Mucosa of descending colon (tissue), 3 donors: ENCODE measurements around the gene C19orf33. TPM values are rescaled to one million over a fixed set of nuclear protein-coding genes. Genes with fewer than 3 reads are reported as not detected.

Source experiments
- ATAC-seq: fragments of 200-7000 bp; cut with Tn5 transposase; one replicate; pipeline ENCODE4 v1.9.1; 2020; ENCODE audit warnings: mild to moderate bottlenecking, moderate library complexity
- DNase-seq, 3 donors: peaks; one replicate each; pipeline ENCODE4 v3.0.0-alpha.2; 2020
- H3K36me3 ChIP-seq: fragments of 200-600 bp; one replicate; pipeline ENCODE4 v1.8.0; 2021; ENCODE audit warnings: low read depth, mild to moderate bottlenecking
- H3K4me1 ChIP-seq: fragments of 200-600 bp; one replicate; pipeline ENCODE4 v1.8.0; 2021; ENCODE audit warnings: low read depth, mild to moderate bottlenecking
- H3K4me3 ChIP-seq: fragments of 200-600 bp; one replicate; pipeline ENCODE4 v1.8.0; 2021; ENCODE audit warnings: mild to moderate bottlenecking
- H3K9me3 ChIP-seq: fragments of 200-600 bp; one replicate; pipeline ENCODE4 v1.8.0; 2021; ENCODE audit warnings: mild to moderate bottlenecking
- intact Hi-C, 2 donors: fragments of 100-400 bp; cut with DNase I in 1 of 2; cut with micrococcal nuclease in 1 of 2; formaldehyde crosslinking; loops; one replicate each; pipeline versions ENCODE4 v1.11.0 to v1.11.1; 2022; cut with DNase I, micrococcal nuclease
- total RNA-seq, 3 donors: library from RNA; stranded (reverse); fragmentation: NEBNext Ultra II Directional in 2 of 3; extraction: Animal tissue kit (Norgen Biotek cat#: 25700) in 2 of 3; gene quantifications; one replicate each; pipeline versions ENCODE4 v1.2.1 to v1.2.4, GENCODE V29; 2021 to 2023
- TF ChIP-seq, protein P1 (sequence below): fragments of 200-600 bp; IDR thresholded peaks from one replicate; pipeline ENCODE4 v1.8.0; 2022; ENCODE audit warnings: antibody characterized with exemption, mild to moderate bottlenecking
- donor health status: DM: no; HTN: no; CAD: no; lungs with moderate emphysema.
- donor health status: DM: no; HTN: no; CAD: no.
- donor health status: DM: no; HTN: yes; CAD: no.

C19orf33 gene
- total RNA-seq, 3 donors from 2014 or later = 82.5 to 310 (median 235) TPM

DNA sequence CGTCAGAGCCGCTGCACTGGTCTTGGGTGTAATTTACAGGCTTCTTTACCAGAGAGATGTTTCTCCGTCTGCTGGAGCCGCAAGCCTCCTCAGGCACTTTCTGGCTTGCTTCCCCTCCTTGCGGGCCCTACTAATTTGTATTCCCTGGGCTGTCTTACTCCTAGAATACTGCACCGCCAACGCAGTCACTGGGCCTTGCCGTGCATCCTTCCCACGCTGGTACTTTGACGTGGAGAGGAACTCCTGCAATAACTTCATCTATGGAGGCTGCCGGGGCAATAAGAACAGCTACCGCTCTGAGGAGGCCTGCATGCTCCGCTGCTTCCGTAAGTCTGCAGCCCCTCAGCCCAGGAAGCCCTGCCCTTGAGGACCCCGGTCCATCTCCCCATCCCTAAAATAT, 14.1 kb upstream of the C19orf33 start:
- Histone ChIP-seq H3K36me3 (no peaks in the 10 kb centered on the region), H3K9me3 (no peaks in the 10 kb centered on the region), H3K4me3 (no peak overlapping the region), H3K4me1 (no peaks in the 10 kb centered on the region)
- no peak for ATAC-seq
- TF ChIP-seq, protein P1, sequence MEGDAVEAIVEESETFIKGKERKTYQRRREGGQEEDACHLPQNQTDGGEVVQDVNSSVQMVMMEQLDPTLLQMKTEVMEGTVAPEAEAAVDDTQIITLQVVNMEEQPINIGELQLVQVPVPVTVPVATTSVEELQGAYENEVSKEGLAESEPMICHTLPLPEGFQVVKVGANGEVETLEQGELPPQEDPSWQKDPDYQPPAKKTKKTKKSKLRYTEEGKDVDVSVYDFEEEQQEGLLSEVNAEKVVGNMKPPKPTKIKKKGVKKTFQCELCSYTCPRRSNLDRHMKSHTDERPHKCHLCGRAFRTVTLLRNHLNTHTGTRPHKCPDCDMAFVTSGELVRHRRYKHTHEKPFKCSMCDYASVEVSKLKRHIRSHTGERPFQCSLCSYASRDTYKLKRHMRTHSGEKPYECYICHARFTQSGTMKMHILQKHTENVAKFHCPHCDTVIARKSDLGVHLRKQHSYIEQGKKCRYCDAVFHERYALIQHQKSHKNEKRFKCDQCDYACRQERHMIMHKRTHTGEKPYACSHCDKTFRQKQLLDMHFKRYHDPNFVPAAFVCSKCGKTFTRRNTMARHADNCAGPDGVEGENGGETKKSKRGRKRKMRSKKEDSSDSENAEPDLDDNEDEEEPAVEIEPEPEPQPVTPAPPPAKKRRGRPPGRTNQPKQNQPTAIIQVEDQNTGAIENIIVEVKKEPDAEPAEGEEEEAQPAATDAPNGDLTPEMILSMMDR = no peak
- intact Hi-C loops = no loop called here
- no peak for DNase-seq

DNA sequence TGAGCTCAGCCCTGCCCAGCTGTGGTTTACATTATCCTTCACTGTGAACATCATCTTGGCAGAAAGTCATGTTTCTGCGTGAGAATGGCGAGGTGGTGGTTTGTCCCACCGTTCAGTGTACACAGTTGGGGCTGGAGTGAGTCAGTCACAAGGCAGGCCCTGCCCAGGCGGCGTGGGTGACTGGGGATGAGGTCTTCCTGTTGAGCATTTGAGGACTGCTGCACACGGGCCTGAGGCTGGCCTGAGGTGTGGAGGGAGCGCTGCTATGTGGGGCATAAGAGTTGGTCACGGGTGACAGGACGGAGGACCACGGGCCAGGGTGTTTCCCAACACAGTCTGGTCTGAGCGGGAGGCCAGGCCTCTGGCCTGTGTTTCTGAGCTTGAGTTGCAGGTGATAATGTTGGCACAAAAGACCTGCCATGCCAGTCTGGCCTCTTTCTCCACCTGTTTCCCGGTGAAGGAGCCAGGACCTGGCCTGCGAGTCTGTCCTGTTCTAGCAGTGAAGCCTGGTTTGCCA, 13.4 kb upstream of the C19orf33 start:
- no peaks in the 10 kb centered on the region for H3K9me3 ChIP-seq
- peak; percentile 55 for ATAC-seq
- no peak for DNase-seq
- TF ChIP-seq, protein P1 = no peak
- intact Hi-C loops = no loop called here
- no peaks in the 10 kb centered on the region for H3K4me1 ChIP-seq
- no peaks in the 10 kb centered on the region for H3K36me3 ChIP-seq
- no peak overlapping the region for H3K4me3 ChIP-seq

DNA sequence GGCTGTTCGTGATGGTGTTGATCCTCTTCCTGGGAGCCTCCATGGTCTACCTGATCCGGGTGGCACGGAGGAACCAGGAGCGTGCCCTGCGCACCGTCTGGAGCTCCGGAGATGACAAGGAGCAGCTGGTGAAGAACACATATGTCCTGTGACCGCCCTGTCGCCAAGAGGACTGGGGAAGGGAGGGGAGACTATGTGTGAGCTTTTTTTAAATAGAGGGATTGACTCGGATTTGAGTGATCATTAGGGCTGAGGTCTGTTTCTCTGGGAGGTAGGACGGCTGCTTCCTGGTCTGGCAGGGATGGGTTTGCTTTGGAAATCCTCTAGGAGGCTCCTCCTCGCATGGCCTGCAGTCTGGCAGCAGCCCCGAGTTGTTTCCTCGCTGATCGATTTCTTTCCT, 12.2 kb upstream of the C19orf33 start:
- no peaks in the 10 kb centered on the region for H3K4me1 ChIP-seq
- H3K4me3 ChIP-seq = no peak overlapping the region
- TF ChIP-seq, protein P1 = no peak
- no peaks in the 10 kb centered on the region for H3K9me3 ChIP-seq
- DNase-seq (no peak), ATAC-seq (no peak)
- H3K36me3 ChIP-seq = no peaks in the 10 kb centered on the region
- intact Hi-C loops = no loop called here

DNA sequence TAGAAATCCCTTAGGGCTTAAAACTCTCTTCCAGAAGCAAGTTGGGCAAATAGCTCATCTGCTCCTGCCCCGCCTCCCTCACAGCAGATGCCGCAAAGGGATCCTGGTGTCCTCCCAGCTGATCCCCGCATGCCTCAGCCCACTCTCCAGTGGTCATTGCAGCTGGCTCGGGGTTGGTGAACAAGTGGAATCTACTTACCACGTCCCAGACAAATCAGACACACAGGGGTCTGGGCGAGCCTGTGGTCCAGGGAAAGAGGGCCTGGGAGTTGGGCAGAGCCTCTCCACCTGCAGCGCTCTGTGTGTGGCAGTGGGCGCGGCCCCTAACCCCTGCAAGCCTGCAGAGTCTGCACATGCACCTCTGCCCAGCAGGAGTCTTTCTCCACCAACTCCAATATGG, 10.8 kb upstream of the C19orf33 start:
- intact Hi-C loops = no loop called here
- Histone ChIP-seq H3K4me1 (no peaks in the 10 kb centered on the region), H3K4me3 (no peak overlapping the region), H3K36me3 (no peaks in the 10 kb centered on the region), H3K9me3 (no peaks in the 10 kb centered on the region)
- ATAC-seq (no peak), DNase-seq (no peak)
- TF ChIP-seq, protein P1 = no peak

DNA sequence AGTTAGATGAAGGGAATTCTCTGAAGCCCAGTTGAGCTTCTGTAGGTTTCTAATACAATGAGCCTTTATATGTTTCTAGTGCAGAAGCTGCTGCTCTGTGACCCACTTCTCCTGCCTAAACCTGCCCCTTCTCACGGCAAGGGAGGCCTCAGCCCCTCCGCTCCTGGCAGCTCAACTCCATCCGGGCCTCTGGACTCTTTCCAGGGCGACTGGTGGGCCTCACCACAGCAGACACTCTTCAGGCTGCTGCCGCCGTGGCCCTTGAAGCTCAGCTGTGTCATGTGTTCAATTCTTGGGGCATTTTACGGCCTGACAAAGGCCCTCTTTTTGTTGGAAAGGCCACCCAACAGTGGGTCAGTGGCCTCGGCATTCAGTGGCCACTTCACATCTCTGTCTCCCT, 10.0 kb upstream of the C19orf33 start:
- TF ChIP-seq, protein P1 = no peak
- DNase-seq (no peak), ATAC-seq (no peak)
- no peaks in the 10 kb centered on the region for H3K36me3 ChIP-seq
- H3K4me1 ChIP-seq = no peaks in the 10 kb centered on the region
- intact Hi-C loops = no loop called here
- no peak overlapping the region for H3K4me3 ChIP-seq
- H3K9me3 ChIP-seq = no peaks in the 10 kb centered on the region
